GM18519 (cell line): Measurements from ENCODE around the gene UBE2V1.

Source experiments
- ATAC-seq: cut with Tn5 transposase; IDR thresholded peaks from one replicate; pipeline ENCODE4 v1.9.1; 2021; ENCODE audit warnings: mild to moderate bottlenecking, moderate library complexity; ENCODE audit not compliant: unreplicated experiment, low FRiP score

Gene UBE2V1

DNA sequence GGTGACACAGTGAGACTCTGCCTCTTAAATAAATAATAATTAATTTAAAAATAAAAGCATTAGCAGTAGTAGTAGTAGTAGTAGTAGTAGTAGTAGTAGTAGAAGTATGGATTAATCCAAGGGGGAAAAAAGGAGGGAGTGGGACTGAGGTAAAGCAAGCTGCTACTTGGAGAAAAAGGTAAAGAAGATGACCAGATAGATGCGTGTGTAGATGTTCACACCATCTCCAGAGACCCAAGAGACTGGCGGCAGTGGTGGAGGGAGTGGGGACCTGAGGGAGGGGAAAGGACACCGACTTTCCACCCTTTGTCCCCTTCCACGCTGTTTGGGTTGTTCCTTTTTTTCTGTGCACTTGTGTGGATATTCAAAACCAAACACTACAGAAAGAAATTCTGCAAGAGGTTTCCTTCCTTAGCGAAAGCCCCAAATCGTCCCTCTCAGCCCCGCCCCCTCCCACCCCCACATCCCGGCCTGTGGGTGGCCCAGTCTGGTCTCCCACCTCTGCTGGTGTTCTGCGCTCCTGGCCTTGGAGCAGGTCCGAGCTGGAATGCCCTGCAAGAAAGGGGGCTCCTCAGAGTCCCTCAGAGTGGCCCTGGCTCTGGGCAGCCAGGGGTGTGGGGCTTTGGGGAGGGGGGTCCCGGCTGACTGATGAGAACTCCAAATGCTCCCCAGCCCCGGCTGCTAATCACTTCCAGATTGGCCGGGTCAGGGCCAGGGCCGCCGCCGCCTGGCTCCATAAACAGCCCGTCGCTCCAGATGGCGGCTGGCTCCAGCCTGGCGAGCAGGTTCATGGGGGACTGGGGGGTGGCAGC lies 60.2 kb downstream of the UBE2V1 start:
- no peak for ATAC-seq

DNA sequence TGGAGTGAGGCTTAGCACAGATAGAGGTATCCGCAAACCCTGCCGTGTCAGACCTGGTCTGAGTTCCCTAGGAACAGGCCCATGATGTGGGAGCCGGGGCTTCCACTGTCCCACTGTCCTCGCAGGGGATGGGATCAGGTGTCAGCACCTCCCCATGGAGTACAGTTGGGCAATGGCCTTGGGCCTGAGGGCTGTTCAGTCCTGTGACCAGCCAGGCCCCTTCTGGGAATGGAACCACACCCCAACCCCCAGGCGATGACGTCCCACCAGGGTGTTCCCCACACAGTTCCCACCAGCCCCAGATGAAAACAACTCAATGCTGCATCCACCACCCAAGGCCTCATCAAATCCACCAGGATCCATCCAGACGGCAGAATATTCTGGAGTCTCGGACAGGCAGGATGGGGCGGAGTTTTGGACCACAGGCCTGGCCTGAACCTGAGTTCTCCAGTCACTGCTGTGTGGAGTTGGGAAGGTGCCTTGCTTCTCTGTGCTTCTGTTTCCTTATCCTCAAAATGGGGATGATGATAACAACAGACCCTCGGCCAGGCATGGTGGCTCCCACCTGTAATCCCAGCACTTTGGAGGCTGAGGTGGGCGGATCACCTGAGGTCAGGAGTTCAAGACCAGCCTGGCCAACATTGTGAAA lies 62.2 kb downstream of the UBE2V1 start:
- ATAC-seq = no peak

DNA sequence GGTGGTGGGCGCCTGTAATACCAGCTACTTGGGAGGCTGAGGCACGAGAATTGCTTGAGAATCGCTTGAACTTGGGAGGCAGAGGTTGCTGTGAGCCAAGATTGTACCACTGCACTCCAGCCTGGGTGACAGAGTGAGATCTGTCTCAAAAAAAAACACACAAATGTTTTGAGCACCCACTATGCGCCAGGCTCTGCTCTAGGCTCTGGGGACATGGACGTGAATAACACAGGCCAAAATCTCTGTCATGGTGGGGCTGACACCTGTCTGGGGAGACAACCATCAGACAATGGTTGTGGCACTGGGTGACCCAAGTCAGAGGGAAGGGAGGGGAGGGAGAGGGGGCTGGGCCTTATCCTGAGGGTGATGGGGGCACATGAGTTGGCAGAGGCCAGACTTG lies 62.7 kb downstream of the UBE2V1 start:
- no peak for ATAC-seq

DNA sequence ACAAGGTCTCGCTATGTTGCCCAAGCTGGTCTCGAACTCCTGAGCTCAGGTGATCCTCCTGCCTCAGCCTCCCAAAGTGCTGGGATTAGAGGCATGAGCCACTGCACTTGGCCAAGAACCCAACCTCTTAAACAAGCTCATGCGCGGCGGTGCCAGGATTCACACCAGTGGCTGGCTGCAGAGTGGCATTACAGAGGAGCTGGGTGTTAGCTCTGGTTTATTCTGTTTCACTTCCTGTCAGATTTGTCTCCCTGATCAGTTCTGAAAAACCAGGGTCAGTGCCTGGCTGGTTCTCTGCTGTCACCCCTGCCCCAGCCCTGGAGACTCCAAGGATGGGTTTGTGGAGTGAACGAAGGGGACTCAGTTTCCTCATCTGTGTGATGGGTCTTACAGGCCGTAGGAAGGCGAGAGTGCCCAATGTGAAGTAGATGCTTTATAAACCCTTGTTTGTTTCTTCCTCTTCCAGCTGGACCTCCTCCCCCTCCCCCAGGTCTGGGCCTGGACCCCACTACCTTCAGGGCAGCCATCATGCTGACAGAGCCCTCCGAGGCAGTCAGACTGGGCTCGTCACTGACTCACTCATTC lies 63.4 kb downstream of the UBE2V1 start:
- ATAC-seq = no peak

DNA sequence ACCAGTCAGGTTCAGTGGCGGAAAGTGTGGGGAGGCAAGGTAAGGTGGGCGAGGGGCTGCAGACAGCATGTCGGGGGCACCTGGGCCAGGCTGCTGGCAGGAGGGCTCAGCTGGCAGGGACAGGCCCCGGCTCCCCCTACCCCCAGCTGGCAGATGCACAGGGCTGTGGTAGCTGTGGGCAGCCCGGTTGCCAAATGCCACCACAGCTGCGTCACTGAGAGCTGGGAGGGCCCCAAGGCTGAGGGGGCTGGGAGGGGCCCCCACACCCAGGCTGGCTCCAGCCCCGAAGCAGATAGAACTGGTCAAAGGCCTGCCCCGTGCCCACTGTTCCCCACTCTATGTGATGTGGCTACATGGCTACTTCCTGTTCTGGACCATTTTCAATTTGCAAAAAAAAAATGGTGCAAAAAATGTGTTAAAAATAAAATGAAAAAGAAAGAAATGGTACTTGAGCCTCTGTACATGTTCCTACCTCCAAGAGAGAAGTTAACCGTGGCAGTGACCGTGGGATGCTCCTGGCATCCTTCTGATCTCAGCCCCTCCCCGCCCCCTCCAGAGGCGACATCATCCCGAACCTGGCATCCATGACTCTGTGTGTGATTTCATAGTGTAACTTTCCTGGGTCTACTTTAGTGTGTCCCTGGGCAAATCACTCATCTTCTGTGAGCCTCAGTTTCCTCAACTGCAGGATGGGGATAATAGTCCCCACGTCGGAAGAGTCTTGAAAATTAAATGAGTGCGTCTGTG lies 64.4 kb downstream of the UBE2V1 start:
- ATAC-seq = no peak

DNA sequence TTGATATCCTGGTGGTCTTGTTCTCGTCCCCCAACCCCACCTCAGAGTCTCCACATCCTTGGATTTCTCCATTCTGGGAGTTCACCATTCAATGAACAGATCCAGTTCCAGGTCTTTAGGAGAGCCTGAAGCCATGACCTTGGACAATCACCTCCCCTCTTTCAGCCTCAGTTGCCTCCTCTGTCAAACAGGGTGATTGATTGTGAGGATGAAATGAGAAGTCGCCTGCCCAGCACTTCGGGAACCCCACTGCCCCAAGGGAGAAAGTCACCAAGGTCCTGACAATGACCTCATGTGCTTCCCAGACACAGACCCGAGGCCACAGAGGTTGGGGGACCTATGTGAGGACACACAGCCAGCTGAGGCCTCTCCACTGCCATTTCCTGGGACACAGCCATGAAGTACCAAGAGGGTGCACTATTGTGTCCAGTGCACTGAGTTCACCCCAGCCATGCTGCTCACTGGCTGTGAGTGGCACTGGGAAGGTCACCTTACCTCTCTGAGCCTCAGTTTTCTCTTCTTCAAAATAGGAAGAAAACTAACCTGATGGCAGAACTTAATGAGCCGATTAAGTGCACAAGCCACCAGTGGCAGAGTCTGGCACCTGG lies 68.5 kb downstream of the UBE2V1 start:
- no peak for ATAC-seq

DNA sequence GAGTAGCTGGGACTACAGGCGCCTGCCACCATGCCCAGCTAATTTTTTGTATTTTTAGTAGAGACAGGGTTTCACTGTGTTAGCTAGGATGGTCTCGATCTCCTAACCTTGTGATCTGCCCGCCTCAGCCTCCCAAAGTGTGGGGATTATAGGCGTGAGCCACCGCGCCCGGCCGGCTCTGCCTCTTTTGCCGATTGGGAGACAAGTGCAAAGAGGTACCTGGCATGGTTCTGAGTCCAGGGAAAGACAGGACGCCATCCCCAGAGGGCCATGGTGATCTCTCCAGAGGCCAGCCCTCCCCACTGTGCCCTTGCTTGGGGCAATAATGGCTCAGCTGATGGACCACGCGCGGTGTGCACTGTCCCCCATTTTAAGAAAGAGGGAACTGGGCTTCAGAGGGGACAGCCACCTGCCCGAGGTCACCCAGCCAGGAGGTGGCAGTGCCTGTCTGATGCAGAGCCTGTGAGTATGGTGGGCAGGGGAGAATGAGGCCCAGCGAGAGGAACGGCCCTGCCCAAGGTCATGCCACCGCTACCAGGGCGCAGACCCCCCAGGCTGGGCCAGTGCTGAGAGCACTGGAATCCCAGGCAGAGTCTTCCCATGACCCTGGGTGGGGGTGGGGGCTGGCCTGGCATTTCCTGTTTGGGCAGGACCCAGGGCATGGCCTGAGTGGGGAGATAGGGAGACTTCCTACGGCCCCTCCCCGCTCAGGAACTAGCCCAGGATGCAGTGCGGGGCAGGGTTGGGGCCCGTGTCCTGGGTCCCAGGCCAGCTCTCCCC lies 69.2 kb downstream of the UBE2V1 start:
- ATAC-seq = no peak

DNA sequence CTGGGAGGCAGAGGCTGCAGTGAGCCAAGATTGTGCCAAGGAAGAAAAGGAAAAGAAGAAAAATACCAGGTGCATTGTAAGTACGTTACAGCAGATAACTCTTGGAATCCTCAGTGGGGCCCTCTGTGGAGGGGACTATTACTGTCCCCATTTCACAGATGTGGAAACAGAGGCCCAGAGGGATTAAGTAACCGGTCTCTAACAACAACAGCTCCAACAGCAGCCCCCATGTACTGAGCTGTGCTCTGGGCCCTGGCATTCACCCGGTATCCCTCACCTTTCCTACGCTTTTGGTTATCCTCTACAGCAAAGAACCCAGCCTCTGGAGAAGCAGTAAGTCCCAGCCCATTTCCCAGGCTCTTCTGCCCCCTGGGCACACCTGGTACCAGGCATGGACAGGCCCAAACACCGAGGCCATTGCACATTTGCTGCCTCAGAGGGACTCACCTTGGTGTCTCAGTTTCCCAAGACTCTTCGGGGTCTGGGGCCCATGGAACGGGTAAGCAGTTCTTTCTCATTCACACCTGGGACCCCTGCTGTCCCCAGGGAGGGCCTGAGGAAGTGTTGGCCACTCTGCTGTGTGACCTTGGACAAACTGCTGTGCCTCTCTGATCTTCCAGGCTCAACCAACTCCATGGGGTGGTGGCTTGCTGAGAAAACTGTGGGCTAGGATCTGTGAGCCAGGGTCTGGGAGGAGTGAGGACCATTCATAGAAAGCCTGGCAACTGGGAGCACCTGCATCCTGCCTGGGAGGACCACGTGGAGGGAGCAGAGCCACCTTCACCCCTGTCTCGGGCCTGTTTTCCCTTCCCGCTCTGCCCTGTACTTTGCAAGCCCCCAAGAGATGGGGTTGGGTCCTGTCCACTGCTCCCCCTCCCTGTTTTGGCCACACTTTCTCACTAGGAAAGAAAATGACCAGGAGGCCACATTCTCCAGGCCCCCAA lies 70.3 kb downstream of the UBE2V1 start:
- no peak for ATAC-seq

DNA sequence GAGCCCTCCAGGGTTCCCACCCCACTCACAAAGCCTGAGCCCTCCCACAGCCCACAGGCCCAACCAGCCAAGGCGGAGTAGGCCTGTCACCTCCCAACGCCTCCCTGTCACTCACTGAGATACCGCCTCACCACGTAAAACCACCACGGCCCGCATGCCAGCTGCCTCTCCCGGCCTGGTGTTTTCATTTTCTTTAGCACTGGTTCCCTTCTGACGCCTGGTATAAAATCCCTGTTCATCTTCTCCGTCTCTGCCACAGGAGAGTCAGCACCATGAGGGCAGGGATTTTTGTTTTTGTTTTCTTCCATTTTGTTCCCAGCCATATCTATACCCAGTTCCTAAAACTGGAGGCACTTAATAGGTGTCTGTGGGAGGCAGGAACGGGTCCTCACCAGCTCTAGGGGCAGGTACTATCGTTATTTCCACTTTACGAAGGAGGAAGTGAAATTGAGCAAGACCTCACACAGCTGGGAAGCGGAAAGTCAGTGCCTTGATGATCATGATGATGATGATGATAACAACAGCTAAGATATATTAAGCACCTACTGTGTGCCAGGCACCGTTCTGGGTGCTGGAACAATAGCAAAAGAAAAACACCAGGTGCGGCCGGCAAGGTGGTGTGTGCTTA lies 71.6 kb downstream of the UBE2V1 start:
- ATAC-seq = no peak

DNA sequence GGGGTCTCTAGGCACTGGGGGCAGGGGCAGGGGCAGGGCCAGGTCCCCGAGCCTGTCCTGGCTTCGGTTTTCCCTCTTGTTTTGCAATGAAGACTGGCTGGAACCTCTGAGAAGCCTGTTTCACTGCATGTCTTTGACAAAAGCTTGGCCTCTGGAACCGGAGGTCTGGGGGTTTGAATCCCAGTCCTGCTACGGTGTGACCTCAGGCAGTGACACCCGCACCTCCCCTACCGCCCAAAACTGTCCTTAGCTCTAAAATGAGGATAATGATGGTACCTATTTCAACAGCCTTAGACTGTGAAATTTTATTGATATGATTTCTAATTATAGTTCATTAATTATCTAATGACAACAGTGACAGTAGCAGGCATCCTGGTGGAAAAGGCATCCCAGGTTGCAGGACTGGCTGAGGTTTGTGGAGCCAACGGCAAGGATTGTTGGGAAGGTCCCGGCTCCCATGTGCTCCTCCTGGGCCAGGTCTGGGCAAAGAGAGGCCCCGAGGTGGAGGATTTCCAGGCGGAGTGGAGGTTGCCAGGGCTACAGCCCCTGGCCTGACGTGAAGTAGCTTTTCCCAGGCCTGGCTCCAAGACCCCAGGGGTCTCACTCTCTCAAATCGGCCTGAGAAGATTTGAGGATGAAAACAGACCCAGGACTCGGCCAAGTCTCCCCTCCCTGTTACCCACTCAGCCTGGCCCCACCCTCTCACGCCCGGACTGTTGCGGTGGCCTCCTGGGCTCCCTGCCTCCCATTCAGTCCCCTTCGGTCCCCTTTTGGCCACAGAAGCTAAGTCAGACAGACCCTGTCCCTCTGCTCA lies 72.3 kb downstream of the UBE2V1 start:
- ATAC-seq = no peak

DNA sequence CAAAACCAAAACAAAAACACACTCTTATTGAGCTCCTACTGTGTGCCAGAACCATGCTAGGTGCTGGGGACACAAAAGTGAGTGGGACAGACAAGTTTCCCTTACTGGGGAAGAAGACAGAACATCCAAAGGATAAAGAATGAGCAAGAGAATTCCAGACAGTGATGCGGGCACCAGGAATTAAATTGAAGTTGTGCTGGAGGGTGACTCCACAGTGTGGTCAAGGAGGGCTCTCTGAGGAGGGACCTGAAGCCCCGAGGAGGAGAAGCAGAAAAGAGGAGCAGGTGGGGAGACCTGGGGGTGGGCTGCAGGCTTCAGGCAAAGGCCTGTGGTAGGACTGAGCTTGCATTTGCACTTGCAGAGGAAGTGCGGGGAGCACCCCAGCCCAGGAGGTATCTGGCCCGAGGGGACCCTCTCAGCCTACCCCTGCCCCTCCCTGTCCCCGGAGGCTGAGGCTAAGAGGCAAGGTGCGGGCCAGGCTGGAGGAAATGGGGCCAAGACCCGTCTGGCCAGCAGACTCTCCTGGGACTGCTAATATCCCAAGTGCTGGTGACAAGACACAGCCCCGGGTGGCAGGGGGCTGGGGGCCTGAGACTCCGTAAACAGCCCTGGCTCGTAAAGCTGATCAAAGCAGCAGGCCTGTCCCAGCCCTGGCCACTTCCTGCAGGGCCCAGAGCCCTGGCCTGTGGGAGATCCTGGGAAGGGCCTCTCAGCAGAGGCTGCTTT lies 73.1 kb downstream of the UBE2V1 start:
- ATAC-seq = no peak

DNA sequence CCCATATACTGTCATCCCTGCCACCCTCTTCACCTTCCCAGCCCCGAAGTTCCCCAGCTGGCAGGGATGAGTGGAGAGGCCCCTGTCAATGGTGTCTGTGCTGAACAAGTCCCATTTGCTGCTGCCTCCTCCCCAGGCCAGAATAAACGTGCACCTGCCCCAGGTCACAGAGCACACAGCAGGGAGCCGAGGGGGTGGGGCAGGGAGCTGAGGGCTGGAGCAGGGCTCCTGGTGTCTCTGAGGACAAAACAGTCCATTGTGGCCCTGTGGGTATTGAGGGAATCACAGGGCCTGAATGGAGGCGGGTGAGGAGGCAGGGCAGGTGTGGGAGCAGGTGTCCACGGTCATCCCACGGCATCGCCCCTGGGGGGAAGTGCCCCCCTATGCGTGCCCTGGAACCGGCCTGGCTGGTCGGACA lies 74.4 kb downstream of the UBE2V1 start:
- ATAC-seq = no peak

DNA sequence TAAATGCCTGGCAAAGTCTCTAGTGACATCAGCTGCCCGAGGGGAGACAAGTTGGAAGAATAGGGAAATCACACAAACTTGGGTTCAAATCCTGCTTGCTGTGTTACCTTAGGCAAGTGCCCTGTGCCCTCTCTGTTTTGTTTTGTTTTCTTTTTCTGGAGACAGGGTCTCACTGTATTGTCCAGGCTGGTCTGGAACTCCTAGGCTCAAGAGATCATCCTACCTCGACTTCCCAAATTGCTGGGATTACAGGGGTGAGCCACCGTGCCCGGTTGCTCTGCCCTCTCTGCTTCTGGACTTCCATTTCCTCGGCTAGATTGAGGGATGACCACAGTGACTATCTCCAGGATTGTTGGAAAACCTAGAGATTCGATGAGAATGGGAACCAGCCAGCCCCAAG lies 74.8 kb downstream of the UBE2V1 start:
- no peak for ATAC-seq

DNA sequence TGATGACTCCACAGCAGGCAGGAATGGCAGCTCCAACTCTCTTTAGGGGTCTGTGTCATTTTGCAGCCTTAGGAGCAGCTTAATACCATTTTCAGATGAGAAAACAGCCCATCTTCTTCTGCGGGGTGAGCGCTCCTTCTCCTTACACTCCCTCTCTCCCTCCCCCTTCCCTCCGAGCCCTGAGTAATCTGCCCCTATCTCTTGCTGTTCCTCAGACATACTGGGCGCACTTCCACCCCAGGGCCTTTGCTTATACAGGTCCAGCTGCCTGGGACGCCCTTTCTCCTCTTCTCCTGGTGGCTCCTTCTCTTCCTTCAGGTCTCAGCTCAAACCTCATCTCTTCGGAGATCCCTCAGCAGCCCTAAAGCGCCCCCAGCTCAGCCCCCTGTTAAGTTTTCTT lies 75.4 kb downstream of the UBE2V1 start:
- ATAC-seq = no peak

DNA sequence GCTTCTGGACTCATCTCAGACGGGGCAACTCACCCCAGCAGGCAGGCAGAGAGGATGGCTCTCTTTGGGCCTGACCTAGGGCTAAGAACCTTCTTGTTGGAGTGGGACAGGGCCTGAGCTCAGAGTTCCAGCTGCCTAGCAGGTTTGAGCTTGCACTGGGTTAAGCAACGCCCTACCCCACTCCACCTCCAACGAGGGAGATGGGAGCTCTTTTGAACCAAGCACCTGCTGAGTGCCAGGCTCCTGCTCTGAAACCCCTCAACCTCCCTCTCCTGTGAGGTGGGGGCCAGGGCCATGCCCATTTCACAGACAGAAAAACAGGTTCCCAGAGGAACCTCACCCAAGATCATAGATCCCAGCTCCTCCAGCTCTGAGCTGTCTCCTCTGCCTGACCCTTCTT lies 75.8 kb downstream of the UBE2V1 start:
- ATAC-seq = no peak

DNA sequence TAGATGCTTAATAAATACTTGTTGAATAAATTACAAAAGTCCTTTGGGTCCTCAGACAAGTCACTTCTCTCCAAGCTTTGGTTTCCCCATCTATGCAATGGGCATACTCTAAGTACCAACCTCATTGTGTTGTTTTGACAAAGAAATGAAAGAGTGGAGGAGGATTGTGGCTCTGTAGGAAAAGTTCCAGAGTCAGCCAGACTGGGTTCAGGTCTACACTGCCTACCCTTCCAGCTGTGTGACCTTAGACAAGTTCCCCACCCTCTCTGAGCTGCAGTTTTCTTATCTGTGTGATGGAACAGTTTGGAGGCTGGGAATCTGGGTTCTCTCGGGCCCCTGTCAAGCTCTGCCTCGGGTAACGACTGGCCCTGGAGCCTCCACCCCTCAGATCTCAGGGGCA lies 76.2 kb downstream of the UBE2V1 start:
- ATAC-seq = no peak

DNA sequence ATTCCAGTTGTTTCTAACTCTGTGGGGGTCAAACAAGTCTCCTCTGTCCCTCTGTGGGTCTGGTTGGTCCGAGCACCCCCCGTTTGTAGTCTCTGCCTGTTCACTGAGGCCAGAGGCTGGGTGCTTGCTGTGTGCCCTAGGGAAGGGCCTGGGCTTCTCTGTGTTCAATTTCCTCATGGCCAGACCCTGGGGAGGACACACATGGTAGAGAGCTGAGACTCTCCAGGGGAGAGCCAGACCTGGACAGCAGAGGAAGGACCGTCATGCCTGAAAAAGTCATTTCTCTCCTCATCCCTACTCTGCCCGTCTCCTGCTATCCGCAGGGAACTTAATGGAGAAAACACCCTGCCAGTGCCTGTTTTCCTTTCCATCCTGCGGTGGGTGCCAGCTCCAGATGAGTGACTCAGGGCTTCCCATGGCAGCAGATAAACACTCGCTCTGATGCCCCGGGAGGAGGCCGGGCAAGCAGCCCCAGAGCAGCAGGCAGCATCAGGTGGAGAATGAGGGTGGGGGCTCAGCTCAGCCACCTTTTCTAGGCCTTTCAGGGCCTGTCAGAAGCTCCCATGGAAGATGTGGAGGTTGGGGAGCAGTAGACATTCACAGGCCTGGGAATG lies 78.3 kb downstream of the UBE2V1 start:
- ATAC-seq = no peak
